Fibroblast of villous mesenchyme (primary cell): Measurements from ENCODE around the gene FREM3. TPM values are rescaled to one million over a fixed set of nuclear protein-coding genes. Genes with fewer than 3 reads are reported as not detected.
"Not testable (repeated sequence)": the region's sequence is repeated elsewhere in the genome, so short reads cannot be mapped to it uniquely, and the experiment has no call there.

Experiments used
- DNase-seq: peaks from one replicate; pipeline ENCODE4 v3.0.0-alpha.2; 2010; ENCODE audit warnings: low read depth
- H3K4me3 ChIP-seq: 2 replicates; pipeline ENCODE4 v1.5.1; 2011; ENCODE audit warnings: low read depth, mild to moderate bottlenecking, low read length
- total RNA-seq: library from RNA; depleted of rRNA; stranded (reverse); fragments of >200 nt; gene quantifications from 2 replicates; pipeline ENCODE4 v1.2.3, GENCODE V29; 2012
- TF ChIP-seq, protein P1 (sequence below): IDR thresholded peaks from 2 replicates; pipeline ENCODE4 v1.5.1; 2012; ENCODE audit warnings: low read depth, mild to moderate bottlenecking, low read length; ENCODE audit not compliant: insufficient read depth

FREM3 gene
- total RNA-seq, 1 donor: not detected

DNA sequence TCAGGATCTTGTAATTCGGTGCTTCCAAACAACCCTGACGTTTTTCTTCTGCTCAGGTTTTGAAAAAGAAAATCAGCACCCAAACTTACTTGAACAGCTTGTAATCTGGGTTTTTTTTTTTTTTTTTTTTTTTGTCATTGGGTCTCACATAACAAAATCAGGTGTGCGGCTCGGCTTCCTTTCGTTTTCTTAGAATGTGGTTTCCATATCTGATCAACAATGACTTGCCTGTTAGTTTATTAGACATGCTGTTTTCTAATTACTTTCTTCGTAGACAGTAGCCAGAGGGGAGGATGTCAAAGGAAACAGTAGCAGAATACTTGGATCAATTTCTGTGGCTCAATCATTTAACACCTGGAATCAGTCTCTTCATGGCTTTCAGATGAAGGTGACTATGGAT lies 890 bp upstream of the FREM3 start:
- no peak for DNase-seq
- H3K4me3 ChIP-seq: no peak overlapping the region
- TF ChIP-seq, protein P1, sequence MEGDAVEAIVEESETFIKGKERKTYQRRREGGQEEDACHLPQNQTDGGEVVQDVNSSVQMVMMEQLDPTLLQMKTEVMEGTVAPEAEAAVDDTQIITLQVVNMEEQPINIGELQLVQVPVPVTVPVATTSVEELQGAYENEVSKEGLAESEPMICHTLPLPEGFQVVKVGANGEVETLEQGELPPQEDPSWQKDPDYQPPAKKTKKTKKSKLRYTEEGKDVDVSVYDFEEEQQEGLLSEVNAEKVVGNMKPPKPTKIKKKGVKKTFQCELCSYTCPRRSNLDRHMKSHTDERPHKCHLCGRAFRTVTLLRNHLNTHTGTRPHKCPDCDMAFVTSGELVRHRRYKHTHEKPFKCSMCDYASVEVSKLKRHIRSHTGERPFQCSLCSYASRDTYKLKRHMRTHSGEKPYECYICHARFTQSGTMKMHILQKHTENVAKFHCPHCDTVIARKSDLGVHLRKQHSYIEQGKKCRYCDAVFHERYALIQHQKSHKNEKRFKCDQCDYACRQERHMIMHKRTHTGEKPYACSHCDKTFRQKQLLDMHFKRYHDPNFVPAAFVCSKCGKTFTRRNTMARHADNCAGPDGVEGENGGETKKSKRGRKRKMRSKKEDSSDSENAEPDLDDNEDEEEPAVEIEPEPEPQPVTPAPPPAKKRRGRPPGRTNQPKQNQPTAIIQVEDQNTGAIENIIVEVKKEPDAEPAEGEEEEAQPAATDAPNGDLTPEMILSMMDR: no peak

GRCh38 chr4:143700046-143700415 lies 444 bp downstream of the FREM3 start:
- DNase-seq: no peak
- TF ChIP-seq, protein P1: no peak
- H3K4me3 ChIP-seq: no peak overlapping the region

GRCh38 chr4:143699331-143700045 lies 987 bp downstream of the FREM3 start:
- DNase-seq: no peak
- TF ChIP-seq, protein P1: no peak
- H3K4me3 ChIP-seq: no peak overlapping the region

GRCh38 chr4:143693856-143694255 lies 6.6 kb downstream of the FREM3 start:
- no peak overlapping the region for H3K4me3 ChIP-seq
- no peak for DNase-seq
- TF ChIP-seq, protein P1: no peak

- TF ChIP-seq, protein P1: no peak
- H3K4me3 ChIP-seq: no peak overlapping the region
- no peak for DNase-seq
Measured at GRCh38 chr4:143692241-143692640, 8.2 kb downstream of the FREM3 start.

- no peak for DNase-seq
- TF ChIP-seq, protein P1: no peak
- no peak overlapping the region for H3K4me3 ChIP-seq
Measured at GRCh38 chr4:143679434-143679833, 21.0 kb downstream of the FREM3 start.

DNA sequence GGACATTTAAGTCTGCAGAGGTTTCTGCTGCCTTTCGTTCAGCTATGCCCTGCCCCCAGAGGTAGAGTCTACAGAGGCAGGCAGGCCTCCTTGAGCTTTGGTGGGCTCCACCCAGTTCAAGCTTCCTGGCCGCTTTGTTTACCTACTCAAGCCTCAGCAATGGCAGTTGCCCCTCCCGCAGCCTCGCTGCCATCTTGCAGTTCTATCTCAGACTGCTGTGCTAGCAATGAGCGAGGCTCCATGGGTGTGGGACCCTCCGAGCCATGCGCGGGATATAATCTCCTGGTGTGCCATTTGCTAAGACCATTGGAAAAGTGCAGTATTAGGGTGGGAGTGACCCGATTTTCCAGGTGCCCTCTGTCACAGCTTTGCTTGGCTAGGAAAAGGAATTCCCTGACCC lies 26.8 kb downstream of the FREM3 start:
- not testable (repeated sequence) for DNase-seq, H3K4me3 ChIP-seq
